IPS-20b (cell line): ENCODE results near the gene MSRB1.

ENCODE experiments used
- H3K27ac ChIP-seq: one replicate; pipeline ENCODE4 v1.5.1; 2013; ENCODE audit warnings: low read length
- H3K27me3 ChIP-seq: 2 replicates; pipeline ENCODE4 v1.6.1; 2013; ENCODE audit warnings: mild to moderate bottlenecking, low read length, inconsistent platforms; ENCODE audit not compliant: insufficient read depth
- H3K36me3 ChIP-seq: 2 replicates; pipeline ENCODE4 v1.6.1; 2013; ENCODE audit warnings: low read depth, mild to moderate bottlenecking, inconsistent platforms, low read length, moderate library complexity; ENCODE audit not compliant: insufficient read depth
- H3K4me1 ChIP-seq: 2 replicates; pipeline ENCODE4 v1.6.1; 2013; ENCODE audit warnings: mild to moderate bottlenecking, control low read depth, inconsistent platforms, low read length, moderate library complexity; ENCODE audit not compliant: insufficient read depth
- H3K4me3 ChIP-seq: 2 replicates; pipeline ENCODE4 v1.5.1; 2013; ENCODE audit warnings: mild to moderate bottlenecking, low read length, inconsistent platforms
- H3K9ac ChIP-seq: 2 replicates; pipeline ENCODE4 v1.6.1; 2013; ENCODE audit warnings: low read depth, mild to moderate bottlenecking, inconsistent platforms, low read length, moderate library complexity
- H3K9me3 ChIP-seq: 2 replicates; pipeline ENCODE4 v1.6.1; 2013; ENCODE audit warnings: mild to moderate bottlenecking, low read depth, low read length, inconsistent platforms; ENCODE audit not compliant: insufficient read depth

Gene MSRB1

GRCh38 chr16:1895949-1896675, 46.9 kb downstream of the MSRB1 start:
- no peaks in the 10 kb centered on the region for H3K27me3 ChIP-seq
- H3K36me3 ChIP-seq, result no peaks in the 10 kb centered on the region
- no peaks in the 10 kb centered on the region for H3K4me1 ChIP-seq
- H3K27ac ChIP-seq, result no peak overlapping the region
- no peak overlapping the region; the same call in 1 of the 2 replicates for H3K9ac ChIP-seq
- no peaks in the 10 kb centered on the region for H3K9me3 ChIP-seq
- no peak overlapping the region for H3K4me3 ChIP-seq

GRCh38 chr16:1895068-1895467, 47.9 kb downstream of the MSRB1 start:
- H3K4me3 ChIP-seq, result no peak overlapping the region
- H3K27me3 ChIP-seq, result 0 out of 2 replicates have a peak, but pooled peaks cover 1% of the 10 kb centered on the region
- no peak overlapping the region for H3K9ac ChIP-seq
- H3K27ac ChIP-seq, result no peak overlapping the region
- no peaks in the 10 kb centered on the region for H3K36me3 ChIP-seq
- H3K4me1 ChIP-seq, result no peaks in the 10 kb centered on the region
- H3K9me3 ChIP-seq, result no peaks in the 10 kb centered on the region

GRCh38 chr16:1890708-1891050, 52.3 kb downstream of the MSRB1 start:
- Histone ChIP-seq H3K27ac (no peak overlapping the region), H3K4me3 (no peak overlapping the region), H3K9me3 (no peaks in the 10 kb centered on the region), H3K9ac (no peak overlapping the region), H3K36me3 (no peaks in the 10 kb centered on the region), H3K27me3 (0 out of 2 replicates have a peak, but pooled peaks cover 5% of the 10 kb centered on the region), H3K4me1 (no peaks in the 10 kb centered on the region)

- Histone ChIP-seq H3K9me3 (no peaks in the 10 kb centered on the region), H3K9ac (no peak overlapping the region), H3K27ac (no peak overlapping the region), H3K4me1 (no peaks in the 10 kb centered on the region), H3K4me3 (no peak overlapping the region), H3K36me3 (no peaks in the 10 kb centered on the region), H3K27me3 (0 out of 2 replicates have a peak, but pooled peaks cover 5% of the 10 kb centered on the region)
These were observed 52.8 kb downstream of the MSRB1 start for GRCh38 chr16:1890024-1890707.
